Mammary epithelial cell (primary cell): ENCODE measurements around the gene LYST.

Experiments
- EZH2 ChIP-seq: IDR thresholded peaks from 2 replicates; pipeline ENCODE4 v1.6.1; 2012; ENCODE audit warnings: low read length, inconsistent platforms, borderline replicate concordance
- TF ChIP-seq, protein P1 (sequence below), 2 donors: IDR thresholded peaks in 1 of 2; conservative IDR thresholded peaks in 1 of 2; 2 replicates each; pipeline ENCODE4 v1.5.1; 2011 to 2012; ENCODE audit warnings: inconsistent platforms in 2 of 2, low read length in 2 of 2, mild to moderate bottlenecking in 2 of 2, control low read depth in 1 of 2, low read depth in 1 of 2; ENCODE audit not compliant: insufficient read depth in 1 of 2; ENCODE audit errors: extremely low read depth in 1 of 2

DNA sequence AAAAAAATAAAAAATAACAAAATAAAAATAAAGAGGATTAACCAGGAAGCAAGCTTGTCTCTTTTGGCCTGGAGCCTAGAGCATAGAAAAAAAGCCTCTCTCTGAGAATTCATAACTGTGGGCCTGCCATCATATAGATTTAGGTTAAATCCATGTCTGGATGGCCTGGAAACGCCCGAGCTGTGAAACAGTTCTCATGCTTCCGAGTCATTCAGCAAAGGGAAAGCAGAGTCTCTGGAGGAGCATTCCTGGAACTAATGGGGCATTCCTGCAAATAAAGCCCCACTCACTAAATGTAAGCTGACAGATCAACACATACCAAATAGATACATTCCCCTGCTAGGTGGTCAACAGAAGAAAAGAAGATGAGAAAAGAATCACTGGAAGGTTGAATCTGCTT, 141.3 kb downstream of the LYST start:
- TF ChIP-seq EZH2: no peak
- TF ChIP-seq, protein P1, sequence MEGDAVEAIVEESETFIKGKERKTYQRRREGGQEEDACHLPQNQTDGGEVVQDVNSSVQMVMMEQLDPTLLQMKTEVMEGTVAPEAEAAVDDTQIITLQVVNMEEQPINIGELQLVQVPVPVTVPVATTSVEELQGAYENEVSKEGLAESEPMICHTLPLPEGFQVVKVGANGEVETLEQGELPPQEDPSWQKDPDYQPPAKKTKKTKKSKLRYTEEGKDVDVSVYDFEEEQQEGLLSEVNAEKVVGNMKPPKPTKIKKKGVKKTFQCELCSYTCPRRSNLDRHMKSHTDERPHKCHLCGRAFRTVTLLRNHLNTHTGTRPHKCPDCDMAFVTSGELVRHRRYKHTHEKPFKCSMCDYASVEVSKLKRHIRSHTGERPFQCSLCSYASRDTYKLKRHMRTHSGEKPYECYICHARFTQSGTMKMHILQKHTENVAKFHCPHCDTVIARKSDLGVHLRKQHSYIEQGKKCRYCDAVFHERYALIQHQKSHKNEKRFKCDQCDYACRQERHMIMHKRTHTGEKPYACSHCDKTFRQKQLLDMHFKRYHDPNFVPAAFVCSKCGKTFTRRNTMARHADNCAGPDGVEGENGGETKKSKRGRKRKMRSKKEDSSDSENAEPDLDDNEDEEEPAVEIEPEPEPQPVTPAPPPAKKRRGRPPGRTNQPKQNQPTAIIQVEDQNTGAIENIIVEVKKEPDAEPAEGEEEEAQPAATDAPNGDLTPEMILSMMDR (conservative IDR thresholded peaks at IDR 0.05 in 1 of 2, IDR thresholded peaks at IDR 0.05 in 1 of 2; ENCODE audit: extremely low read depth in 1 of 2, insufficient read depth in 1 of 2, low read depth in 1 of 2, low read length in 2 of 2): no peak
